PFSK-1 (cell line): ENCODE data around the gene DOCK4.

ENCODE experiments used
- FOXP2 ChIP-seq: optimal IDR thresholded peaks from 2 replicates; pipeline ENCODE3; 2011; ENCODE audit warnings: borderline replicate concordance, control low read depth, inconsistent platforms; ENCODE audit not compliant: insufficient read depth; ENCODE audit errors: extremely low read length, extremely low read depth
- POLR2AphosphoS5 ChIP-seq: IDR thresholded peaks from 2 replicates; pipeline ENCODE4 v1.6.1; 2012; ENCODE audit warnings: low read depth, mild to moderate bottlenecking, control low read depth, low read length, moderate library complexity
- SIN3A ChIP-seq: IDR thresholded peaks from 2 replicates; pipeline ENCODE4 v1.6.1; 2012; ENCODE audit warnings: mild to moderate bottlenecking, low read length, moderate library complexity, borderline replicate concordance; ENCODE audit not compliant: insufficient read depth
- TAF1 ChIP-seq: IDR thresholded peaks from 2 replicates; pipeline ENCODE4 v1.6.1; 2012; ENCODE audit warnings: low read length, control low read depth, borderline replicate concordance; ENCODE audit not compliant: insufficient read depth
- TF ChIP-seq, protein P1 (sequence below), 2 experiments: IDR thresholded peaks; 2 replicates each; pipeline versions ENCODE4 v1.6.1 to v1.8.0; 2011 to 2012; ENCODE audit warnings: low read depth in 2 of 2, low read length in 2 of 2, control low read depth in 1 of 2, inconsistent platforms in 1 of 2, mild to moderate bottlenecking in 1 of 2, moderate library complexity in 1 of 2; ENCODE audit not compliant: insufficient read depth in 1 of 2

The DOCK4 gene

DNA sequence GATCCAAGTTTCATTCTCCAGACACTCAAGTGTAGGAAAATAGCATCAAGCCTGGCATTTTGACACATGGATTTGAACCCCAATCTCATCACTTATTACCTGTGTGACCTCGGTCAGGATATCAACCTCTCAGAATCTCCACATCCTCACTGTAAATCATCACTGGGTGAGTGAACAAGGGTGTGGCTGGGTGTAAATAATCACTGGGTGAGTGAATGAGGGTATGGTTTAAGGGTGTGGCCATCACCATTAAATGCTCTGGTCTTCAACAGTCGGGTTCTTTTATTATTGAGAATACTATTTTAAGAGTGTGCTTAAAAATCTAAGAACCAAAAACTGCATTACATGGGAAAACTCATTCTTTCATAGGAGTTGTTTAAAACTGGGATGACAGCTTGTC is 200.1 kb downstream of the DOCK4 start:
- TF ChIP-seq POLR2AphosphoS5 (no peak), TAF1 (no peak), FOXP2 (no peak), SIN3A (no peak)
- TF ChIP-seq, protein P1, sequence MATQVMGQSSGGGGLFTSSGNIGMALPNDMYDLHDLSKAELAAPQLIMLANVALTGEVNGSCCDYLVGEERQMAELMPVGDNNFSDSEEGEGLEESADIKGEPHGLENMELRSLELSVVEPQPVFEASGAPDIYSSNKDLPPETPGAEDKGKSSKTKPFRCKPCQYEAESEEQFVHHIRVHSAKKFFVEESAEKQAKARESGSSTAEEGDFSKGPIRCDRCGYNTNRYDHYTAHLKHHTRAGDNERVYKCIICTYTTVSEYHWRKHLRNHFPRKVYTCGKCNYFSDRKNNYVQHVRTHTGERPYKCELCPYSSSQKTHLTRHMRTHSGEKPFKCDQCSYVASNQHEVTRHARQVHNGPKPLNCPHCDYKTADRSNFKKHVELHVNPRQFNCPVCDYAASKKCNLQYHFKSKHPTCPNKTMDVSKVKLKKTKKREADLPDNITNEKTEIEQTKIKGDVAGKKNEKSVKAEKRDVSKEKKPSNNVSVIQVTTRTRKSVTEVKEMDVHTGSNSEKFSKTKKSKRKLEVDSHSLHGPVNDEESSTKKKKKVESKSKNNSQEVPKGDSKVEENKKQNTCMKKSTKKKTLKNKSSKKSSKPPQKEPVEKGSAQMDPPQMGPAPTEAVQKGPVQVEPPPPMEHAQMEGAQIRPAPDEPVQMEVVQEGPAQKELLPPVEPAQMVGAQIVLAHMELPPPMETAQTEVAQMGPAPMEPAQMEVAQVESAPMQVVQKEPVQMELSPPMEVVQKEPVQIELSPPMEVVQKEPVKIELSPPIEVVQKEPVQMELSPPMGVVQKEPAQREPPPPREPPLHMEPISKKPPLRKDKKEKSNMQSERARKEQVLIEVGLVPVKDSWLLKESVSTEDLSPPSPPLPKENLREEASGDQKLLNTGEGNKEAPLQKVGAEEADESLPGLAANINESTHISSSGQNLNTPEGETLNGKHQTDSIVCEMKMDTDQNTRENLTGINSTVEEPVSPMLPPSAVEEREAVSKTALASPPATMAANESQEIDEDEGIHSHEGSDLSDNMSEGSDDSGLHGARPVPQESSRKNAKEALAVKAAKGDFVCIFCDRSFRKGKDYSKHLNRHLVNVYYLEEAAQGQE (IDR thresholded peaks at IDR 0.05; ENCODE audit: insufficient read depth in 1 of 2, low read depth in 2 of 2, low read length in 2 of 2): no peak

GRCh38 chr7:112005205-112005775 is 200.9 kb downstream of the DOCK4 start:
- TF ChIP-seq, protein P1 (IDR thresholded peaks at IDR 0.05; ENCODE audit: insufficient read depth in 1 of 2, low read depth in 2 of 2, low read length in 2 of 2): no peak
- TF ChIP-seq TAF1: no peak
- TF ChIP-seq SIN3A: no peak
- TF ChIP-seq FOXP2: no peak
- no peak for TF ChIP-seq POLR2AphosphoS5

- TF ChIP-seq FOXP2: no peak
- TF ChIP-seq TAF1: no peak
- TF ChIP-seq, protein P1 (IDR thresholded peaks at IDR 0.05; ENCODE audit: insufficient read depth in 1 of 2, low read depth in 2 of 2, low read length in 2 of 2): no peak
- TF ChIP-seq POLR2AphosphoS5: no peak
- no peak for TF ChIP-seq SIN3A
Observed at GRCh38 chr7:112001091-112001826, 204.9 kb downstream of the DOCK4 start.

GRCh38 chr7:111998326-111998725 is 207.9 kb downstream of the DOCK4 start:
- no peak for TF ChIP-seq FOXP2
- TF ChIP-seq, protein P1 (IDR thresholded peaks at IDR 0.05; ENCODE audit: insufficient read depth in 1 of 2, low read depth in 2 of 2, low read length in 2 of 2): no peak
- no peak for TF ChIP-seq TAF1
- TF ChIP-seq POLR2AphosphoS5: no peak
- TF ChIP-seq SIN3A: no peak
